Measurements from ENCODE around the gene DDIAS.

- TF ChIP-seq CTCF (IDR thresholded peaks at IDR 0.05) (no peak), POLR2A (IDR thresholded peaks at IDR 0.05) (no peak)
These were observed 78.8 kb downstream of the DDIAS start for GRCh38 chr11:82980292-82980691.

Measured in Peyer's patch (tissue), 4 donors.